IPS-18c (cell line): ENCODE data around the gene MED12L.

Source experiments
- H3K4me3 ChIP-seq: 2 replicates; pipeline ENCODE4 v1.7.0; 2013; ENCODE audit warnings: low read depth, mild to moderate bottlenecking, low read length, moderate library complexity; ENCODE audit not compliant: insufficient read depth
- H3K9me3 ChIP-seq: one replicate; pipeline ENCODE4 v1.6.1; 2013; ENCODE audit warnings: mild to moderate bottlenecking, low read length, moderate library complexity; ENCODE audit not compliant: control insufficient read depth, insufficient read depth

MED12L gene

DNA sequence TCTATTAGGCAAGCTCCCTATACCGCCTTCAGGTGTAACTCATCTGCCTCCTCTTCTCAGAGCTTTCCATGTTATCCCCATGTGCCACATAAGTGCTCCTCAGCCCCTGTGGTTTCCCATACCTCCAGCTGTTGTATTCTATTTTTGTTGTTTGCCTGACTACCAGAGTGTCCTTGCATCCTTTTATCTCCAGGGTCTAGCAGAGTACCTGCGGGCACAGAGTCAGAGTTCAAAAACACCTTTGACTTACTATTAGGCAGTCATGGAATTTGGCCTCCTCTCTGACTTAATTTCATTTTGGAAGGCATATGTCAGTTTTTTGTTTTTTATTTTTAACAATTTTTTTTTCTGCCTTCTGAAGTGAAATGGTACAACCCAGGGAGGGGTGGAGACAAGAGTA is 224.1 kb downstream of the MED12L start:
- Histone ChIP-seq H3K9me3 (no peaks in the 10 kb centered on the region), H3K4me3 (no peak overlapping the region)

GRCh38 chr3:151312972-151313371 is 227.5 kb downstream of the MED12L start:
- Histone ChIP-seq H3K9me3 (no peaks in the 10 kb centered on the region), H3K4me3 (no peak overlapping the region)

- Histone ChIP-seq H3K4me3 (no peak overlapping the region), H3K9me3 (no peaks in the 10 kb centered on the region)
These were observed 228.7 kb downstream of the MED12L start for GRCh38 chr3:151314137-151314536.

GRCh38 chr3:151314593-151314992 is 229.1 kb downstream of the MED12L start:
- no peak overlapping the region for H3K4me3 ChIP-seq
- no peaks in the 10 kb centered on the region for H3K9me3 ChIP-seq

DNA sequence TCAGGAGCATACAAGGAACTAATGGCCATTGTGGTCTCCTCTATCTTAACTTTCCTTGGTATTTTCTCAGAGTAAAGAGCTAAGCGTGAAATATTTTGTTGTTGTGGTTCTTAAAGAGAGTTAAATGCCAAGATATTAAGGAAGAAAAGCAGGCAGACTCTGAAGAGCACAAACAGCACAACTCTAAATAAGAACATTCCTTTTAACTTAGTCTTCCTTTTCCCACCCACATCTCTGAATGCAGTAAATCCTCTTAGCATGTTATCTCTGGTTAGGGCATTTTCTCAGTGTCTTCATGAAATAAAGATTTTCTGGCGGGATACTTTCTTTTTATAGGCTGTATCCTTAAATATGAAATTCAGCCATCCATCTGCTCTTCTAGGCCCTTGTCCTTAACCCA is 229.7 kb downstream of the MED12L start:
- Histone ChIP-seq H3K9me3 (no peaks in the 10 kb centered on the region), H3K4me3 (no peak overlapping the region)

DNA sequence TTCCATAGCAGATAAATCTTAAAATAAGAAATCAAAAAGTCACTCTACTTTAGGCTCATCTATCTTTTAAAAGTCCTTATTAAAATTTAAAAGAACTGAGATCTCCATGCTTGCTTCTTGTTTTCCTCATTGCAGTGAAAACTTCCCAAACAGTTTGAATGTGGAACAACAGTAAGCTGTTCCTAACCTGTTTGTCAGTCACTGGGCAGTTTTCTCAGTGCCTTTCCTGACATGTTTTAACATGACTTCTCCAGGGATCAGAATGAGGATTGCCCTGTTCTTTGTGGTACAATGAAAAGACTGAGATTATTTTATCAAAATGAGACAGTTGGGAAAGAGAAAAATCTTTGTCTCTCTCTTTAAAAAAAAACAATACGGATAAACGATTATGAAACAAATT is 230.4 kb downstream of the MED12L start:
- no peaks in the 10 kb centered on the region for H3K9me3 ChIP-seq
- H3K4me3 ChIP-seq = no peak overlapping the region

DNA sequence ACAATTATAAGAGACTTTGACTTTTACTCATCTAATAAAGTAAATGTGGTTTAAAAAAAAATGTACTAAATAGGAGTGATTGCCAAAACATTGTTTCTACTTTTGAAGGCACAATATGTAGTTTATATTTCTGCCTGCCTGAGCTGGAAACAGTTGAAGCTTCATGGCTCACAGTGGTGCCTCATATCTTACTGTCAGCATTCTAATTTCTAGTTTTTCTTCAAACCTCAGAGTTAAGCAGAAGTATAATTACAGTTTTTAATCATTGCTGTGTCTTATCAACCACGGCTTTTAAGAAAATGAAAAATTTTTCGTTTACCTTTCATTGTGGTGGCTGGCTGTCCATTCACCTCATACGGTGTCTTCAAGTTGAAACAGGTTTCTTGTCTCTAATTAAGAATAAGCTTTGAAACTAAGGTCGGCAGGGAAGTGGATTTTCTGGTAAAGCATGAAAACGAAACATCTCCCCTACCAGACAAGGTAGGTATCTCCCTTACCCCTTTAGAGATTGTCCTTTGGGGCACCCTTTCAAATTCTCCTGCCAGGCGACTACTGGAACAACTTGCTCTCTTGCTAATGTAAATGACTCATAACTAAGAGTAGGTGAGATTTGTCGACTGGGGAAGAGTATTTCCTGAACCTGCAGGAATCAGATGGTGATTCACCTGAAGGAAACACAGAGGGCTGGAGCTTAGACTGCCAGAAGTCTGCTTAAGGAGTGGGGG is 231.0 kb downstream of the MED12L start, which contains the start of gene GPR87:
Gene GPR87 (minus strand): TSS at position 554 of the 725 bp plus-strand sequence. CDS start 16,720 bp downstream, outside the sequence.
- no peaks in the 10 kb centered on the region for H3K9me3 ChIP-seq
- H3K4me3 ChIP-seq = no peak within 1 kb of the TSS

- Histone ChIP-seq H3K9me3 (no peaks in the 10 kb centered on the region), H3K4me3 (no peak overlapping the region)
These were observed 232.8 kb downstream of the MED12L start for GRCh38 chr3:151318313-151318712.

- H3K4me3 ChIP-seq = no peak overlapping the region
- H3K9me3 ChIP-seq = no peaks in the 10 kb centered on the region
These were observed 233.5 kb downstream of the MED12L start for GRCh38 chr3:151318991-151319390.

- Histone ChIP-seq H3K9me3 (no peaks in the 10 kb centered on the region), H3K4me3 (no peak overlapping the region)
These were observed 234.2 kb downstream of the MED12L start for GRCh38 chr3:151319628-151320027.

GRCh38 chr3:151320131-151320530 is 234.7 kb downstream of the MED12L start:
- no peak overlapping the region for H3K4me3 ChIP-seq

DNA sequence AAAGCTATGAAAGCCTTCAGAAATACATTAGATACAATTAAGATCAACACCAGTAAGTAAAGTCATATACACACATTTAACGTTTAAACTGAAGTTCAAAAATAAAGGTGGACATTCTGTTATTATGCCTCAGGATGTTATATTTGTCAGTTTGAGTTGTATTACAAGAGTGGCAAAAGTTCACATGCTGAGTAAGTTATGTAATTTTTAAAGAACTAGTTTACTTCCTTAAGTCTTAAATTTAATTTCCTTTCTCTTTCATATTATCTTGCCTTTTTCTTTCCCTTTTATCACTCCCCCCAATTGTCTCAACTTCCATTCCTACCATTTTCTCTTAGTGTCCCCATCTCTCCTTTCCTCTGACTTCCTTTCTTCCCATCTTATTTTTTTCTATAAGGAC is 236.1 kb downstream of the MED12L start:
- Histone ChIP-seq H3K9me3 (no peaks in the 10 kb centered on the region), H3K4me3 (no peak overlapping the region)

More at GRCh38 chr3:151320131-151320530, 234.7 kb downstream of the MED12L start:
- no peaks in the 10 kb centered on the region for H3K9me3 ChIP-seq

- no peaks in the 10 kb centered on the region for H3K9me3 ChIP-seq
These were observed 237.0 kb downstream of the MED12L start for GRCh38 chr3:151322511-151322910.

GRCh38 chr3:151327571-151328198 is 242.2 kb downstream of the MED12L start:
- no peak overlapping the region for H3K4me3 ChIP-seq
- no peaks in the 10 kb centered on the region for H3K9me3 ChIP-seq

More at GRCh38 chr3:151322511-151322910, 237.0 kb downstream of the MED12L start:
- no peak overlapping the region for H3K4me3 ChIP-seq

- no peaks in the 10 kb centered on the region for H3K9me3 ChIP-seq
- no peak overlapping the region for H3K4me3 ChIP-seq
These were observed 243.0 kb downstream of the MED12L start for GRCh38 chr3:151328298-151328995.

DNA sequence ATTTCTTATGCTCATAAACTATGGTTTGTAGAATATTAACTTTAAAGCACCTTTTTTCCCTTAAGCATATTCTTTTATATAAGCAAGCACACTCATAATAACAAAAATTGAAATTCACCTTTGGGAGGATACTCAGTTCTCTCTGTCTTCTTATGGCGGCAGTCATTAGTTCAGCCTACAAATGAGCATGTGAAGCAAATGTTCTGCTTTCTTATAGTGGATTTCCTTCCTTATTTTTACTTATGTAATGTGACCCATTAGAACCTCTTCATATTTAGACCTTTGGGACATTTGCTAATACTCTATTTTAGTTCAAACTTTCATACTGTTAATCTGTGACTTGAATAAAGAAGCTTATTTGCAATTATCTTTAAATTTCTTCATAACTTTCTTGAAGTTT is 243.9 kb downstream of the MED12L start, which contains the start of gene P2RY13:
Gene P2RY13 (minus strand): TSS at position 187 of the 400 bp plus-strand sequence. CDS start 21 bp downstream, at position 166.
- Histone ChIP-seq H3K9me3 (no peaks in the 10 kb centered on the region), H3K4me3 (no peak within 1 kb of the TSS)

GRCh38 chr3:151330379-151330778 is 244.9 kb downstream of the MED12L start:
- no peak overlapping the region for H3K4me3 ChIP-seq
- H3K9me3 ChIP-seq = no peaks in the 10 kb centered on the region

- H3K9me3 ChIP-seq = no peaks in the 10 kb centered on the region
- H3K4me3 ChIP-seq = no peak overlapping the region
These were observed 245.4 kb downstream of the MED12L start for GRCh38 chr3:151330899-151331298.
